ENCODE data around the gene CEP290. TPM values are rescaled to one million over a fixed set of nuclear protein-coding genes. Genes with fewer than 3 reads are reported as not detected.

Gene CEP290
- total and polyA plus RNA-seq, 7 experiments from 2014 or later: 4.4 to 29.5 (median 15.1) TPM

GRCh38 chr12:88182416-88182815 is 40.5 kb upstream of the CEP290 start:
- Histone ChIP-seq H3K27ac (ENCODE audit: low read depth, low read length) (no peak overlapping the region), H3K27me3 (ENCODE audit: control insufficient read depth in 2 of 2, insufficient read depth in 2 of 2, low read length in 2 of 2) (no peaks in the 10 kb centered on the region), H3K4me1 (ENCODE audit: control insufficient read depth in 2 of 2, insufficient read depth in 2 of 2, low read length in 2 of 2) (no peaks in the 10 kb centered on the region), H3K9me3 (ENCODE audit: control insufficient read depth in 2 of 3, low read length in 3 of 3) (no peaks in the 10 kb centered on the region), H3K4me3 (ENCODE audit: low read length) (no peak overlapping the region), H3K36me3 (ENCODE audit: control insufficient read depth in 2 of 3, insufficient read depth in 3 of 3, low read length in 3 of 3) (peaks cover 0 to 47% (median 7%) of the 10 kb centered on the region in 3 experiments)
- Mint-ChIP-seq H3K9me3 (peaks cover 0 to 9% (median 4%) of the 10 kb centered on the region in 11 donors), H3K27me3 (no peaks in the 10 kb centered on the region), H3K4me3 (no peak overlapping the region), H3K4me1 (peaks cover 0 to 5% (median 0%) of the 10 kb centered on the region in 7 donors), H3K27ac (no peak overlapping the region), H3K36me3 (peaks cover 17 to 79% (median 68%) of the 10 kb centered on the region in 5 donors)
- DNase-seq (no peak), ATAC-seq (no peak)
- CTCF ChIA-PET: no interaction called here
- intact Hi-C loops (cut with micrococcal nuclease): no loop called here
- POLR2A ChIA-PET: no interaction called here

GRCh38 chr12:88181881-88182280 is 40.0 kb upstream of the CEP290 start:
- H3K27ac Mint-ChIP-seq: no peak overlapping the region
- Histone ChIP-seq H3K4me1 (ENCODE audit: control insufficient read depth in 2 of 2, insufficient read depth in 2 of 2, low read length in 2 of 2) (no peaks in the 10 kb centered on the region), H3K36me3 (ENCODE audit: control insufficient read depth in 2 of 3, insufficient read depth in 3 of 3, low read length in 3 of 3) (peaks cover 0 to 52% (median 8%) of the 10 kb centered on the region in 3 experiments), H3K9me3 (ENCODE audit: control insufficient read depth in 2 of 3, low read length in 3 of 3) (no peaks in the 10 kb centered on the region), H3K4me3 (ENCODE audit: low read length) (no peak overlapping the region), H3K27ac (ENCODE audit: low read depth, low read length) (no peak overlapping the region), H3K27me3 (ENCODE audit: control insufficient read depth in 2 of 2, insufficient read depth in 2 of 2, low read length in 2 of 2) (no peaks in the 10 kb centered on the region)
- intact Hi-C loops (cut with micrococcal nuclease): no loop called here
- H3K36me3 Mint-ChIP-seq: peaks cover 20 to 84% (median 72%) of the 10 kb centered on the region in 5 donors
- H3K9me3 Mint-ChIP-seq: peaks cover 0 to 9% (median 4%) of the 10 kb centered on the region in 11 donors
- no peaks in the 10 kb centered on the region for H3K27me3 Mint-ChIP-seq
- CTCF ChIA-PET: no interaction called here
- POLR2A ChIA-PET: no interaction called here
- H3K4me3 Mint-ChIP-seq: no peak overlapping the region
- no peak for DNase-seq
- H3K4me1 Mint-ChIP-seq: peaks cover 0 to 5% (median 0%) of the 10 kb centered on the region in 7 donors
- ATAC-seq: no peak

GRCh38 chr12:88179436-88180014 is 37.6 kb upstream of the CEP290 start:
- no peaks in the 10 kb centered on the region for H3K27me3 Mint-ChIP-seq
- no peaks in the 10 kb centered on the region for H3K27me3 ChIP-seq (ENCODE audit: control insufficient read depth in 2 of 2, insufficient read depth in 2 of 2, low read length in 2 of 2)
- intact Hi-C loops (cut with micrococcal nuclease): no loop called here
- no peak overlapping the region for H3K27ac Mint-ChIP-seq
- ATAC-seq (no peak), DNase-seq (no peak)
- H3K4me3 ChIP-seq (ENCODE audit: low read length): no peak overlapping the region
- peaks cover 0 to 9% (median 4%) of the 10 kb centered on the region in 11 donors for H3K9me3 Mint-ChIP-seq
- ChIA-PET POLR2A (no interaction called here), CTCF (no interaction called here)
- H3K4me1 Mint-ChIP-seq: peaks cover 0 to 4% (median 0%) of the 10 kb centered on the region in 7 donors
- H3K4me3 Mint-ChIP-seq: no peak overlapping the region
- peaks cover 1 to 69% (median 8%) of the 10 kb centered on the region in 3 experiments for H3K36me3 ChIP-seq (ENCODE audit: control insufficient read depth in 2 of 3, insufficient read depth in 3 of 3, low read length in 3 of 3)
- H3K9me3 ChIP-seq (ENCODE audit: control insufficient read depth in 2 of 3, low read length in 3 of 3): no peaks in the 10 kb centered on the region
- H3K27ac ChIP-seq (ENCODE audit: low read depth, low read length): no peak overlapping the region
- H3K4me1 ChIP-seq (ENCODE audit: control insufficient read depth in 2 of 2, insufficient read depth in 2 of 2, low read length in 2 of 2): no peaks in the 10 kb centered on the region
- H3K36me3 Mint-ChIP-seq: peaks cover 27 to 87% (median 72%) of the 10 kb centered on the region in 5 donors

- peaks cover 6 to 56% (median 21%) of the 10 kb centered on the region in 3 experiments for H3K36me3 ChIP-seq (ENCODE audit: control insufficient read depth in 2 of 3, insufficient read depth in 3 of 3, low read length in 3 of 3)
- H3K4me1 ChIP-seq (ENCODE audit: control insufficient read depth in 2 of 2, insufficient read depth in 2 of 2, low read length in 2 of 2): no peaks in the 10 kb centered on the region
- Mint-ChIP-seq H3K27me3 (no peaks in the 10 kb centered on the region), H3K4me1 (peaks cover 0 to 4% (median 0%) of the 10 kb centered on the region in 7 donors), H3K27ac (no peak overlapping the region), H3K9me3 (peaks cover 0 to 5% (median 0%) of the 10 kb centered on the region in 11 donors), H3K4me3 (no peak overlapping the region), H3K36me3 (peaks cover 32 to 77% (median 64%) of the 10 kb centered on the region in 5 donors)
- no peaks in the 10 kb centered on the region for H3K9me3 ChIP-seq (ENCODE audit: control insufficient read depth in 2 of 3, low read length in 3 of 3)
- ChIA-PET POLR2A (no interaction called here), CTCF (no interaction called here)
- H3K4me3 ChIP-seq (ENCODE audit: low read length): no peak overlapping the region
- H3K27me3 ChIP-seq (ENCODE audit: control insufficient read depth in 2 of 2, insufficient read depth in 2 of 2, low read length in 2 of 2): no peaks in the 10 kb centered on the region
- ATAC-seq (no peak), DNase-seq (no peak)
- intact Hi-C loops (cut with micrococcal nuclease): no loop called here
- no peak overlapping the region for H3K27ac ChIP-seq (ENCODE audit: low read depth, low read length)
Observed at GRCh38 chr12:88175544-88175943, 33.7 kb upstream of the CEP290 start.

GRCh38 chr12:88172844-88173407 is 31.0 kb upstream of the CEP290 start:
- no peak overlapping the region for H3K27ac Mint-ChIP-seq
- peaks cover 0 to 2% (median 0%) of the 10 kb centered on the region in 11 donors for H3K9me3 Mint-ChIP-seq
- no peaks in the 10 kb centered on the region for H3K27me3 Mint-ChIP-seq
- ATAC-seq (no peak), DNase-seq (no peak)
- intact Hi-C loops (cut with micrococcal nuclease): no loop called here
- no peak overlapping the region for H3K4me3 ChIP-seq (ENCODE audit: low read length)
- no peaks in the 10 kb centered on the region for H3K4me1 ChIP-seq (ENCODE audit: control insufficient read depth in 2 of 2, insufficient read depth in 2 of 2, low read length in 2 of 2)
- H3K9me3 ChIP-seq (ENCODE audit: control insufficient read depth in 2 of 3, low read length in 3 of 3): no peaks in the 10 kb centered on the region
- no peak overlapping the region for H3K4me3 Mint-ChIP-seq
- CTCF ChIA-PET: no interaction called here
- H3K27me3 ChIP-seq (ENCODE audit: control insufficient read depth in 2 of 2, insufficient read depth in 2 of 2, low read length in 2 of 2): no peaks in the 10 kb centered on the region
- H3K4me1 Mint-ChIP-seq: peaks cover 0 to 6% (median 0%) of the 10 kb centered on the region in 7 donors
- H3K27ac ChIP-seq (ENCODE audit: low read depth, low read length): no peak overlapping the region
- POLR2A ChIA-PET: no interaction called here
- peaks cover 6 to 46% (median 19%) of the 10 kb centered on the region in 3 experiments for H3K36me3 ChIP-seq (ENCODE audit: control insufficient read depth in 2 of 3, insufficient read depth in 3 of 3, low read length in 3 of 3)
- H3K36me3 Mint-ChIP-seq: peaks cover 27 to 78% (median 59%) of the 10 kb centered on the region in 5 donors

GRCh38 chr12:88167384-88167783 is 25.5 kb upstream of the CEP290 start:
- ATAC-seq: no peak
- peaks cover 11 to 67% (median 47%) of the 10 kb centered on the region in 5 donors for H3K36me3 Mint-ChIP-seq

More at GRCh38 chr12:88167384-88167783, 25.5 kb upstream of the CEP290 start:
- no peak for DNase-seq
- H3K4me3 Mint-ChIP-seq: no peak overlapping the region
- peak overlapping the region in 1 of 9 donors; percentile 25 for H3K27ac Mint-ChIP-seq
- H3K9me3 Mint-ChIP-seq: peaks cover 0 to 2% (median 0%) of the 10 kb centered on the region in 11 donors
- Histone ChIP-seq H3K4me1 (ENCODE audit: control insufficient read depth in 2 of 2, insufficient read depth in 2 of 2, low read length in 2 of 2) (no peaks in the 10 kb centered on the region), H3K27ac (ENCODE audit: low read depth, low read length) (no peak overlapping the region), H3K36me3 (ENCODE audit: control insufficient read depth in 2 of 3, insufficient read depth in 3 of 3, low read length in 3 of 3) (peaks cover 8 to 24% (median 12%) of the 10 kb centered on the region in 3 experiments), H3K4me3 (ENCODE audit: low read length) (no peak overlapping the region), H3K27me3 (ENCODE audit: control insufficient read depth in 2 of 2, insufficient read depth in 2 of 2, low read length in 2 of 2) (no peaks in the 10 kb centered on the region), H3K9me3 (ENCODE audit: control insufficient read depth in 2 of 3, low read length in 3 of 3) (no peaks in the 10 kb centered on the region)
- ChIA-PET POLR2A (no interaction called here), CTCF (no interaction called here)
- H3K4me1 Mint-ChIP-seq: peaks cover 0 to 5% (median 0%) of the 10 kb centered on the region in 7 donors
- no peaks in the 10 kb centered on the region for H3K27me3 Mint-ChIP-seq
- intact Hi-C loops (cut with micrococcal nuclease): no loop called here

Measured in naive thymus-derived CD4-positive, alpha-beta T cell (primary cell).